Smooth muscle cell (in vitro differentiated cells): ENCODE data around the gene NARF. TPM values are rescaled to one million over a fixed set of nuclear protein-coding genes. Genes with fewer than 3 reads are reported as not detected.

Experiments used
- DNase-seq: peaks from one replicate; lab custom pipeline; 2025; ENCODE audit not compliant: unreplicated experiment; lab: John Stamatoyannopoulos, UW
- H2AFZ ChIP-seq: fragments of 200-600 bp; sonication (generic); 2 replicates; pipeline ENCODE4 v1.6.0; 2016; ENCODE audit warnings: antibody characterized with exemption, low read depth, mild to moderate bottlenecking
- H3F3A ChIP-seq: fragments of 200-600 bp; sonication (generic); 2 replicates; pipeline ENCODE4 v1.6.0; 2017; ENCODE audit warnings: antibody characterized with exemption, low read depth
- H3K27ac ChIP-seq: fragments of 200-600 bp; sonication (generic); 2 replicates; pipeline ENCODE4 v1.5.1; 2016; ENCODE audit warnings: low read depth, mild to moderate bottlenecking
- H3K27me3 ChIP-seq: fragments of 200-600 bp; sonication (generic); 2 replicates; pipeline ENCODE4 v1.6.1; 2016; ENCODE audit warnings: low read depth, mild to moderate bottlenecking
- H3K36me3 ChIP-seq: fragments of 200-600 bp; sonication (generic); 2 replicates; pipeline ENCODE4 v1.5.1; 2016; ENCODE audit warnings: low read depth
- H3K4me1 ChIP-seq: fragments of 200-600 bp; sonication (generic); 2 replicates; pipeline ENCODE4 v1.5.1; 2016; ENCODE audit warnings: low read depth
- H3K4me2 ChIP-seq: fragments of 200-600 bp; sonication (generic); 2 replicates; pipeline ENCODE4 v1.6.0; 2016; ENCODE audit warnings: mild to moderate bottlenecking
- H3K4me3 ChIP-seq: fragments of 200-600 bp; sonication (generic); 2 replicates; pipeline ENCODE4 v1.5.1; 2016; ENCODE audit warnings: mild to moderate bottlenecking
- H3K79me2 ChIP-seq: fragments of 200-600 bp; sonication (generic); 2 replicates; pipeline ENCODE4 v1.6.0; 2016; ENCODE audit warnings: low read depth, mild to moderate bottlenecking
- H3K9ac ChIP-seq: fragments of 200-600 bp; sonication (generic); 2 replicates; pipeline ENCODE4 v1.6.0; 2016; ENCODE audit warnings: low read depth
- H3K9me3 ChIP-seq: fragments of 200-600 bp; sonication (generic); replicated peaks from 2 replicates; pipeline ENCODE4 v1.5.1; 2016; ENCODE audit warnings: low read depth
- H4K20me1 ChIP-seq: fragments of 200-600 bp; sonication (generic); 2 replicates; pipeline ENCODE4 v1.6.0; 2016; ENCODE audit warnings: low read depth
- WGBS: methylation state at CpG from one replicate; pipeline ENCODE4 v1.1.7; 2016; ENCODE audit warnings: low lambda C conversion rate; 5-methylcytosine and 5-hydroxymethylcytosine counted together
- polyA plus RNA-seq: library from polyadenylated mRNA; unstranded; fragments of >200 nt; fragmentation: Nextera tagmentation; extraction: Ambion mirVana; gene quantifications from 2 replicates; pipeline ENCODE4 v1.2.1, GENCODE V29; 2016
- total RNA-seq: library from RNA; depleted of rRNA; stranded (reverse); fragments of >200 nt; gene quantifications from 2 replicates; pipeline ENCODE4 v1.2.3, GENCODE V29; 2014
- TF ChIP-seq, protein P1 (sequence below): fragments of 200-600 bp; sonication (generic); IDR thresholded peaks from 2 replicates; pipeline ENCODE4 v1.5.1; 2017; ENCODE audit warnings: borderline replicate concordance, mild to moderate bottlenecking, antibody characterized with exemption; ENCODE audit not compliant: insufficient read depth, poor library complexity, severe bottlenecking

The NARF gene
- total and polyA plus RNA-seq, 2 experiments from 2014 or later, result 52.0 to 178 TPM

DNA sequence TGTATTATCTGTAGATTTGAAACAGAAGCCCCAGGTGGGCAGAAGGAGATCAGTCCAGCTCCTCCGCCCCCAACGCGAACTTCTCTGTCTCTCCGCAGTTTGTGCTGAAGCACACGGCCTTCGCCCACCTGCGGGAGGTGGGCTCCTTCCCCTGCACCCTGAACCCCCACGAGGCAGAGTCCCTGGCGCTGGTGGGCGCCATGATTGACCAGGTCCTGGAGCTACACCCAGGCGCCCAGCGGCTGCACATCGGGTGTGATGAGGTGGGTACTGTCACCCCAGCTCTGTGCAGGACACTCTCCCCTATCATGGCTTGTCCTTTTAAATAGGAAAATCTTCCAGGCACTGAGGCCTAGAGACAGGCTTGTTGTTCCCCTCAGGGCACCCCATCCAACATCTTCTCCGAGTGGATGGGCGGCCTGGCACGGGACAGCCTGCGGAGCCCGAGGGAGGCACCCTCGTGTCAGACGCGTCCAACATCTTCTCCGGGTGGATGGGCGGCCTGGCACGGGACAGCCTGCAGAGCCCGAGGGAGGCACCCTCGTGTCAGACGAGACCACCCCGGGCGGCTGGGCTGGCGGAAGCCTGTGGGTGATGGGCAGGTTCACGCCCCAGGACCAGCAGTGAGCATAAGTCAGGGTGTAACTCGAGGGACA lies 24.9 kb upstream of the NARF start:
- H4K20me1 ChIP-seq, result no peaks in the 10 kb centered on the region
- H2AFZ ChIP-seq, result no peak overlapping the region
- no peaks in the 10 kb centered on the region for H3K27me3 ChIP-seq
- H3K4me2 ChIP-seq, result no peak overlapping the region
- H3K27ac ChIP-seq, result no peak overlapping the region
- no peak for DNase-seq
- no peak overlapping the region for H3K4me3 ChIP-seq
- WGBS, result 97% methylated on average over 32 of the region's 32 CpGs
- H3K9ac ChIP-seq, result no peak overlapping the region
- TF ChIP-seq, protein P1, sequence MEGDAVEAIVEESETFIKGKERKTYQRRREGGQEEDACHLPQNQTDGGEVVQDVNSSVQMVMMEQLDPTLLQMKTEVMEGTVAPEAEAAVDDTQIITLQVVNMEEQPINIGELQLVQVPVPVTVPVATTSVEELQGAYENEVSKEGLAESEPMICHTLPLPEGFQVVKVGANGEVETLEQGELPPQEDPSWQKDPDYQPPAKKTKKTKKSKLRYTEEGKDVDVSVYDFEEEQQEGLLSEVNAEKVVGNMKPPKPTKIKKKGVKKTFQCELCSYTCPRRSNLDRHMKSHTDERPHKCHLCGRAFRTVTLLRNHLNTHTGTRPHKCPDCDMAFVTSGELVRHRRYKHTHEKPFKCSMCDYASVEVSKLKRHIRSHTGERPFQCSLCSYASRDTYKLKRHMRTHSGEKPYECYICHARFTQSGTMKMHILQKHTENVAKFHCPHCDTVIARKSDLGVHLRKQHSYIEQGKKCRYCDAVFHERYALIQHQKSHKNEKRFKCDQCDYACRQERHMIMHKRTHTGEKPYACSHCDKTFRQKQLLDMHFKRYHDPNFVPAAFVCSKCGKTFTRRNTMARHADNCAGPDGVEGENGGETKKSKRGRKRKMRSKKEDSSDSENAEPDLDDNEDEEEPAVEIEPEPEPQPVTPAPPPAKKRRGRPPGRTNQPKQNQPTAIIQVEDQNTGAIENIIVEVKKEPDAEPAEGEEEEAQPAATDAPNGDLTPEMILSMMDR, result no peak
- no peaks in the 10 kb centered on the region for H3K4me1 ChIP-seq
- H3K36me3 ChIP-seq, result no peaks in the 10 kb centered on the region
- H3K79me2 ChIP-seq, result no peaks in the 10 kb centered on the region
- no peaks in the 10 kb centered on the region for H3K9me3 ChIP-seq
- H3F3A ChIP-seq, result no peaks in the 10 kb centered on the region

DNA sequence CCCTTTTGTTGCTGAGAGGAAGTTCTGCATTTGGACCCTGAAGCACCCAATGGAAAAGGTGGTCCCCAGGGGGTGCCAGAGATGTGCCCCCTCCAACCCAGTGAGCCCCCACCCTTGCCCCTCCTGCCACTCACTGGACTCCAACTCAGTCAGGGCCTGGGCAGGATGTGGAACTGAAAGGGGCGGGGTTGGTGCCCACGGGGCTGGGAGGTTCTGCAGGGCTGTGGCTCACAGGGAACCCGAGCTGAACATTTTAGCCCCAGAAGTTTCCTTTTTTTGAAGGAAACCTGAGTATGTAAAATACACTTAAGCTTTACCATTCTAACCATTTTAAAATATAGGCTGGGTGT lies 24.4 kb upstream of the NARF start:
- no peaks in the 10 kb centered on the region for H3K9me3 ChIP-seq
- TF ChIP-seq, protein P1, result no peak

DNA sequence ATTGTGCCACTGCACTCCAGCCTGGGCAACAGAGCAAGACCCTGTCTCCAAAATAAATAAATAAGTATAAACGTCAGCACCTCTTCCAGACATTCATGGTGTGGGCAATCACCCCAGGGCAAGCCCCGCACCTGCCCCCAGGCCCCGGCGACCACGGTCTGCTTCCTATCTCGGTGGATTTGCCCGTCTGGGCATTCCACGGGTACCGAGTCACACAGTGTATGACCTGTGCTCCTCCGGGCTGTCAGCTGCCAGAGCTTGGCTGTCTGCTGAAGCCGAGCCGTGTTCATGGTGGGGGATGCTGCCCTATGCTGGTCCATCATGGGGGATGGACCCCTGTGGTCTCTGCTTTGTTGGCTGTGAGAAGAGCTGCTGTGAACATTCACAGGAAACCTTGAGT lies 23.4 kb upstream of the NARF start:
- Histone ChIP-seq H3K27ac (no peak overlapping the region), H3K79me2 (no peaks in the 10 kb centered on the region), H4K20me1 (no peaks in the 10 kb centered on the region), H3K36me3 (no peaks in the 10 kb centered on the region), H2AFZ (no peak overlapping the region), H3K9me3 (no peaks in the 10 kb centered on the region), H3F3A (no peaks in the 10 kb centered on the region), H3K27me3 (no peaks in the 10 kb centered on the region), H3K4me1 (no peaks in the 10 kb centered on the region), H3K4me3 (no peak overlapping the region), H3K4me2 (no peak overlapping the region), H3K9ac (no peak overlapping the region)
- TF ChIP-seq, protein P1, result no peak
- DNase-seq, result no peak
- 55% methylated on average over 12 of the region's 12 CpGs for WGBS

More for the DNA sequence above, 24.4 kb upstream of the NARF start:
- H3K27ac ChIP-seq, result no peak overlapping the region
- H3K36me3 ChIP-seq, result no peaks in the 10 kb centered on the region
- H3K4me3 ChIP-seq, result no peak overlapping the region
- no peak overlapping the region for H3K9ac ChIP-seq
- H3F3A ChIP-seq, result no peaks in the 10 kb centered on the region
- no peaks in the 10 kb centered on the region for H3K4me1 ChIP-seq
- H3K27me3 ChIP-seq, result no peaks in the 10 kb centered on the region
- no peak for DNase-seq
- H2AFZ ChIP-seq, result no peak overlapping the region
- 83% methylated on average over 3 of the region's 3 CpGs for WGBS
- no peak overlapping the region for H3K4me2 ChIP-seq
- no peaks in the 10 kb centered on the region for H4K20me1 ChIP-seq
- H3K79me2 ChIP-seq, result no peaks in the 10 kb centered on the region
